Ovary (tissue), 9 donors: Measurements from ENCODE around the gene TMEM35B. TPM values are rescaled to one million over a fixed set of nuclear protein-coding genes. Genes with fewer than 3 reads are reported as not detected.
"Not testable (repeated sequence)": the region's sequence is repeated elsewhere in the genome, so short reads cannot be mapped to it uniquely, and the experiment has no call there.

Experiments used
- DNase-seq, 5 donors: peaks; one replicate each; pipeline ENCODE4 v3.0.0-alpha.2; 2019 to 2020
- H3K27ac ChIP-seq, 2 donors: fragments of 200-600 bp; one replicate each; pipeline versions ENCODE4 v1.5.1 to v1.8.0; 2019 to 2022
- H3K27me3 ChIP-seq: fragments of 200-600 bp; one replicate; pipeline ENCODE4 v1.8.0; 2022
- H3K36me3 ChIP-seq: fragments of 200-600 bp; sonication (generic); one replicate; pipeline ENCODE4 v1.5.1; 2019
- H3K4me1 ChIP-seq: one replicate; pipeline ENCODE4 v1.8.1; 2013; ENCODE audit warnings: mild to moderate bottlenecking, moderate library complexity; ENCODE audit not compliant: insufficient read depth
- H3K4me3 ChIP-seq: fragments of 200-600 bp; sonication (generic); one replicate; pipeline ENCODE4 v1.5.1; 2017
- H3K9me3 ChIP-seq, 2 donors: fragments of 200-600 bp in 1 of 2; sonication (generic) in 1 of 2; one replicate each; pipeline versions ENCODE4 v1.5.1 to v1.8.1; 2013 to 2019; ENCODE audit warnings: mild to moderate bottlenecking in 1 of 2, moderate library complexity in 1 of 2
- EP300 ChIP-seq: sonication (generic); formaldehyde crosslinking; IDR thresholded peaks from one replicate; pipeline ENCODE4 v1.6.1; 2017; ENCODE audit warnings: antibody characterized with exemption
- POLR2A ChIP-seq: fragments of 450-650 bp; IDR thresholded peaks from one replicate; pipeline ENCODE4 v1.6.1; 2017; ENCODE audit warnings: antibody characterized with exemption, mild to moderate bottlenecking, moderate library complexity
- WGBS, 3 donors: extraction: QIAGEN DNeasy Blood & Tissue Kit in 1 of 3; methylation state at CpG; one replicate each; pipeline versions ENCODE4 v1.1.5 to v1.1.7; 2013 to 2017; 5-methylcytosine and 5-hydroxymethylcytosine counted together
- intact Hi-C, 4 donors: fragments of 100-400 bp; cut with DNase I; formaldehyde crosslinking; loops; one replicate each; pipeline versions ENCODE4 v1.11.0 to v1.15.1; 2022 to 2023
- polyA plus RNA-seq, 2 donors: library from polyadenylated mRNA; stranded (reverse); fragments of 200-250 nt in 1 of 2; fragments of 350-450 nt in 1 of 2; fragmentation: Illumina TruSeq in 1 of 2; extraction: RNeasy Lipid Tissue Mini Kit (QIAGEN cat#74804) in 1 of 2; gene quantifications; one replicate each; pipeline ENCODE4 v1.2.3, GENCODE V29; 2013 to 2014
- total RNA-seq, 7 donors: library from RNA; depleted of rRNA in 2 of 7; stranded (reverse); fragments of >200 nt in 2 of 7; fragmentation: NEBNext Ultra II Directional in 3 of 7; extraction: Animal tissue kit (Norgen Biotek cat#: 25700) in 3 of 7; gene quantifications; one replicate each; pipeline versions ENCODE4 v1.1.0 to v1.2.4, GENCODE V29; 2016 to 2023
- TF ChIP-seq, protein P1 (sequence below), 3 donors: fragments of 450-650 bp in 2 of 3; fragments of 200-600 bp in 1 of 3; IDR thresholded peaks; one replicate each; pipeline versions ENCODE4 v1.5.1 to v1.8.0; 2016 to 2022; ENCODE audit warnings: antibody characterized with exemption in 3 of 3, mild to moderate bottlenecking in 1 of 3
- donor health status: DM: no; HTN: no; CAD: no; lungs with moderate emphysema.
- donor health status: DM: no; HTN: no; CAD: no.
- donor health status: Bipolar disorder and iron deficiency.
- donor health status: DM: yes; HTN: yes; CAD: no.
- donor health status: DM: no; HTN: no; CAD: no.
- donor health status: DM: yes; HTN: yes; CAD: no.

The TMEM35B gene
- total and polyA plus RNA-seq, 9 donors = 19.6 to 58.7 (median 27.4) TPM

GRCh38 chr1:35001743-35002142, 16.6 kb upstream of the TMEM35B start:
- Histone ChIP-seq H3K27ac (no peak overlapping the region), H3K4me3 (no peak overlapping the region), H3K4me1 (no peaks in the 10 kb centered on the region), H3K36me3 (no peaks in the 10 kb centered on the region), H3K27me3 (no peaks in the 10 kb centered on the region), H3K9me3 (no peaks in the 10 kb centered on the region)
- TF ChIP-seq EP300 = no peak
- TF ChIP-seq POLR2A = no peak
- TF ChIP-seq, protein P1, sequence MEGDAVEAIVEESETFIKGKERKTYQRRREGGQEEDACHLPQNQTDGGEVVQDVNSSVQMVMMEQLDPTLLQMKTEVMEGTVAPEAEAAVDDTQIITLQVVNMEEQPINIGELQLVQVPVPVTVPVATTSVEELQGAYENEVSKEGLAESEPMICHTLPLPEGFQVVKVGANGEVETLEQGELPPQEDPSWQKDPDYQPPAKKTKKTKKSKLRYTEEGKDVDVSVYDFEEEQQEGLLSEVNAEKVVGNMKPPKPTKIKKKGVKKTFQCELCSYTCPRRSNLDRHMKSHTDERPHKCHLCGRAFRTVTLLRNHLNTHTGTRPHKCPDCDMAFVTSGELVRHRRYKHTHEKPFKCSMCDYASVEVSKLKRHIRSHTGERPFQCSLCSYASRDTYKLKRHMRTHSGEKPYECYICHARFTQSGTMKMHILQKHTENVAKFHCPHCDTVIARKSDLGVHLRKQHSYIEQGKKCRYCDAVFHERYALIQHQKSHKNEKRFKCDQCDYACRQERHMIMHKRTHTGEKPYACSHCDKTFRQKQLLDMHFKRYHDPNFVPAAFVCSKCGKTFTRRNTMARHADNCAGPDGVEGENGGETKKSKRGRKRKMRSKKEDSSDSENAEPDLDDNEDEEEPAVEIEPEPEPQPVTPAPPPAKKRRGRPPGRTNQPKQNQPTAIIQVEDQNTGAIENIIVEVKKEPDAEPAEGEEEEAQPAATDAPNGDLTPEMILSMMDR (IDR thresholded peaks at IDR 0.05) = no peak
- no peak for DNase-seq
- 36 to 59% (median 54%) methylated on average over 3 of the region's 3 CpGs for WGBS, 3 donors
- intact Hi-C loops = no loop called here

- intact Hi-C loops = no loop called here
- DNase-seq = no peak
- H3K27me3 ChIP-seq = no peaks in the 10 kb centered on the region
- WGBS, 3 donors = 83 to 90% (median 89%) methylated on average over 5 of the region's 5 CpGs
- no peak overlapping the region for H3K4me3 ChIP-seq
- TF ChIP-seq, protein P1 (IDR thresholded peaks at IDR 0.05) = no peak
- TF ChIP-seq EP300 = no peak
- no peak for TF ChIP-seq POLR2A
- H3K9me3 ChIP-seq = no peaks in the 10 kb centered on the region
- H3K4me1 ChIP-seq = no peaks in the 10 kb centered on the region
- H3K27ac ChIP-seq = no peak overlapping the region
- no peaks in the 10 kb centered on the region for H3K36me3 ChIP-seq
These were observed 9.7 kb upstream of the TMEM35B start for GRCh38 chr1:34994878-34995277.

DNA sequence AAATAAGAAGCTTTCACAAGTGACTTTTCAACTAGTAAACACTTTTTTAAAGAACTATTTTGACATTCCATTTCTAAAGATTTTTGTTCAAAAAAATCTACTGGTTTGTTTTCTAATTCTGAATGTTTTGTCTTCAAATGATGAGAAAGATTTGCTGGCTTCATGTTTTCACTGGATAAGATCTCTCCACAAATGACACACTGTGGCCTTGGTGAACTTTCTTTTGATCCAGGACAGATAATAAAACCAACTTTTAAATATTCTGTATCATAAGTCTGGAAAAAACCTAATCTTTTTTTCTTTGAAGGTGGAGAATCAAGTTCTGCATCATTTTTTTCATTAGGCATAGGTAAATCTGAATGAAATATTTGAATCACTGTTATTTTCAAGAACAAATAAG, 3.4 kb upstream of the TMEM35B start:
- Histone ChIP-seq H3K36me3 (no peaks in the 10 kb centered on the region), H3K27ac (no peak overlapping the region), H3K4me1 (peaks cover 4% of the 10 kb centered on the region), H3K9me3 (no peaks in the 10 kb centered on the region), H3K27me3 (no peaks in the 10 kb centered on the region), H3K4me3 (no peak overlapping the region)
- no peak for DNase-seq
- intact Hi-C loops = no loop called here
- TF ChIP-seq, protein P1 (IDR thresholded peaks at IDR 0.05) = no peak
- TF ChIP-seq EP300 (no peak), POLR2A (no peak)

GRCh38 chr1:34988147-34988546, 3.0 kb upstream of the TMEM35B start:
- WGBS, 3 donors = 87 to 88% (median 88%) methylated on average over 2 of the region's 2 CpGs
- no peak for DNase-seq
- intact Hi-C loops = no loop called here
- peaks cover 4% of the 10 kb centered on the region for H3K4me1 ChIP-seq
- no peak overlapping the region for H3K27ac ChIP-seq
- TF ChIP-seq, protein P1 (IDR thresholded peaks at IDR 0.05) = no peak
- TF ChIP-seq POLR2A (no peak), EP300 (no peak)
- no peaks in the 10 kb centered on the region for H3K9me3 ChIP-seq
- H3K4me3 ChIP-seq = no peak overlapping the region
- no peaks in the 10 kb centered on the region for H3K36me3 ChIP-seq
- no peaks in the 10 kb centered on the region for H3K27me3 ChIP-seq

DNA sequence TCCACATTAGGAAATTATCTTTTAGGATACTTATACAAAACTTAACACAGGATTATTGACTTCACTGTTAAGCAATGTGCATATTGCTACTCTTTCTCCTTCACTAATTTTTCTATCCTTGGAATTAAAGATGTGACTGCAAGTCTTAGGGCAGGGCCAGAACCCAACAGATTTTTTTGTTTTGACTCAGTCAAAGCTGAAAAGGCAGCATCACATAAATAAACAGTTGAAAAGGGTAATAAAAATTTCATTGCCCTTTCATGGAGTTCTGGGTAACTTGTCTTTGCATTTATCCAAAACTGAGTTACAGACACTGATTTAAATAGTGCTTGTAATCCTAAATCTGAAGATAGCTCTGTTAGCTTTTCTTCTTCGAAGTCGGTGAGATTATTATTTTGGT, 1.9 kb upstream of the TMEM35B start:
- peaks cover 7% of the 10 kb centered on the region for H3K4me1 ChIP-seq
- H3K27ac ChIP-seq = no peak overlapping the region
- WGBS, 3 donors = 91 to 94% (median 92%) methylated on average over 2 of the region's 2 CpGs
- H3K9me3 ChIP-seq = no peaks in the 10 kb centered on the region
- H3K4me3 ChIP-seq = no peak overlapping the region
- TF ChIP-seq, protein P1 (IDR thresholded peaks at IDR 0.05) = no peak
- TF ChIP-seq POLR2A (no peak), EP300 (no peak)
- H3K27me3 ChIP-seq = no peaks in the 10 kb centered on the region
- H3K36me3 ChIP-seq = no peaks in the 10 kb centered on the region
- DNase-seq = no peak
- intact Hi-C loops = no loop called here

- H3K36me3 ChIP-seq, DNase-seq, H3K4me1 ChIP-seq, intact Hi-C loops, H3K27me3 ChIP-seq, H3K9me3 ChIP-seq: not testable (repeated sequence)
- WGBS, 3 donors = 27% methylated on average over 3 of the region's 3 CpGs
- H3K4me3 ChIP-seq = peak overlapping the region; percentile 78
- peak overlapping the region in 1 of 2 donors; percentile 93 for H3K27ac ChIP-seq
These were observed 410 bp upstream of the TMEM35B start for GRCh38 chr1:34985609-34985904.
